HUDEP-2 (cell line): ENCODE measurements around the gene RFC3.

Experiments
- DNase-seq, 76 experiments: peaks; one replicate each; lab custom pipeline; 2025; ENCODE audit not compliant: unreplicated experiment in 76 of 76; lab: John Stamatoyannopoulos, UW

RFC3 gene

DNA sequence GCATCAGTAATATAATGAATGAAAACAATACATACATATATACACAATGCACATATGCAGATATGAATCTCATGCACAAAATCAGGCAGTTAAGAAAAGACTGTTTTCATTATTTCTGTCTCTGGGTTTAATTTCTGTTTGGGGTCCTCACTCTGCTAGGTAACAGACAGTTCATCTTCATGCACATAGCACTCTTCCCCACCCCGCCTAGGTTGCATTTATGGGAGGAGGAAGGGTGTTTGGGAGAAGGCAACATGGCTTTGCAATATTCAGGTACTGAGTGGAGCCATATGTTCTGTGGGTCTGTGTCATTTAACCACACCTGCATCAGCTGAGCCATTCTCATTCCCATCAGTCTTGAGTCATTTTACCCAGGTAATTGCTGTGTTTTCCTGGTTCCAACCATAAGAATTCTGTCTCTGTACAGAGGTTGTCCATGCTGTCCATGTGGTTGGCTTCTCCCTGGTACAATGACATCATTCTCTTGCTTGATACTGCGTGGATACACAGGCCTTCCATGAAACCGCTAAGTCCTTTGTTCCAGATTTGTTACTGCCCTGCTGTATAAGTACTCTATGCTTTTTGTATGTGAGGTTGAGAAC is 45.3 kb downstream of the RFC3 start:
- DNase-seq, result no peak

GRCh38 chr13:33865945-33866344 is 48.0 kb downstream of the RFC3 start:
- no peak for DNase-seq

GRCh38 chr13:33867472-33867871 is 49.5 kb downstream of the RFC3 start:
- DNase-seq, result no peak

GRCh38 chr13:33868343-33868994 is 50.5 kb downstream of the RFC3 start:
- no peak for DNase-seq

GRCh38 chr13:33869005-33869404 is 51.1 kb downstream of the RFC3 start:
- DNase-seq, result no peak

- DNase-seq, result no peak
Observed at GRCh38 chr13:33870046-33870668, 52.2 kb downstream of the RFC3 start.

GRCh38 chr13:33871207-33872004 is 53.5 kb downstream of the RFC3 start:
- no peak for DNase-seq

DNA sequence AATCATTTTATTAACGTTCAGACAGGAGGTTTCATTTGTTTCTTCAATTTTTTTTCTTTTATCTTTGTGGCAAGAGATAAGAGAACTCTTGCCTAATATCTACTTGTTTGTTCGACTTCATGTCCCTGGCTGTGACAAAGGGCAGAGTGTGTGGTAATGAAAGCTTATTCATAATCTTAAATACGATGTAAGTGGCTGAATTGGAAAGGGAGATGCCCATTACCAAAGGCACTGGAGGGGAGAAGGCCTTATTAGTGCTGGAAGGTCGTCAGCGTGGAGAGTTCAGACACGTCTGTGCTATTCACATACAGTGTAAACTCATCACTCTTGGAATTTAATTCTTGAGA is 54.0 kb downstream of the RFC3 start:
- DNase-seq, result no peak

- DNase-seq, result no peak
Observed at GRCh38 chr13:33873251-33873908, 55.4 kb downstream of the RFC3 start.

- no peak for DNase-seq
Observed at GRCh38 chr13:33874871-33875270, 56.9 kb downstream of the RFC3 start.

- no peak for DNase-seq
Observed at GRCh38 chr13:33875618-33876401, 57.9 kb downstream of the RFC3 start.

GRCh38 chr13:33876716-33877394 is 58.9 kb downstream of the RFC3 start:
- no peak for DNase-seq

DNA sequence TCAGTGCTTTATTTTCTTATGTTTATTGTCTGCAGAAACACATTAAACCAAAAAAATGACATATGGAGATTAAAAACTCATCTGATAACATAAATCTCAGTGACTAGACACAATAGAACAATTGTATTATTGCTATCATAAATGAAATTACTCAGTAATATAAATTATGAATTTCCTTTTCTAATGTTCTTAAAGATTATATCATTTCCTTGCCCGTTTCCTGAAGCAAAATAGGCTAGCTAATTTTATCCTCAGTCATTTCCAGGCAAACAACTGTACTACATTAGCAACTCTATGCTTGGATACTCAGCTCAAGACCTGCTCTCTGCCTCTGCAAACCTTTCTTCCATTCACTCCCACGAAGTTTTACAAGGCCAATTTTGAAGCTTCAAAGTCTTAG is 61.2 kb downstream of the RFC3 start:
- DNase-seq, result no peak

- no peak for DNase-seq
Observed at GRCh38 chr13:33882804-33883203, 64.9 kb downstream of the RFC3 start.

DNA sequence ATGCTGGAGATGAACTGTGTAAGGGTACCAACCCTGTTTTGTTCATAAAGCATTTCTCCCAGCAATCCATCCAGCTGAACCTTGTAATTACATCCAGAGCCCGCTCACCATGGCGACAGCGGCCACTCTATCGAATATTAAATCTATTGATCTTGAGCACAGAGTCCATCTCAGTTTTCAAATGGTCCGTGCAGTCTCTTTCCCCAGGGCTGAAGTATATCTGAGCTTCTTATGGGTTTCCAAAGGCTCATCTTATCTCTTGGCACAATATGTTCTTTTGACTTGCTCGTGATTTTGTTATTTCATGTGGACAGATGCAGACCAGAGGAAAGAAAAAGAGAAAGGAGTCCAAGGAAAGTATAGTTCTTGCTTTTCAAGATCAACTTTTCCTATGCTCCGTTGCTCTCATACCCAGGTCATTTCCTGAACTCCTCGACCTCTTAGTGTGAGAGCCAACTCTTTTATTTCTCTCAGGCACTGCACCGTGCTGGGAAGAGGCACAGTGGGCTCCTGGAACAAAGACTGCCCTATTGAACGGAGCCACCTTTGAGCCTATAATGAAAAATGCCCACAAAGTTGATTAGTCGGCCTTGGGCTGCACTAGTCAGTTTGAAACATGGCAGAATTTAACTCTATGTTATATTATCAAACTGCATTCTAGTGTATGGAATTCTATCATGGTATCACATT is 66.7 kb downstream of the RFC3 start:
- DNase-seq, result no peak
